C4-2B (cell line): ENCODE data around the gene ATP5F1D.

ENCODE experiments used
- CTCF ChIP-seq: fragments of 450-650 bp; conservative IDR thresholded peaks from 2 replicates; pipeline ENCODE4 v1.5.1; 2017; ENCODE audit warnings: mild to moderate bottlenecking
- ZFX ChIP-seq: fragments of 450-650 bp; IDR thresholded peaks from 2 replicates; pipeline ENCODE4 v1.6.1; 2017

- TF ChIP-seq CTCF = no peak
- TF ChIP-seq ZFX = 0 out of 2 replicates have a peak, but pooled peaks have one; percentile 7
Measured at GRCh38 chr19:1284293-1284978, 42.9 kb downstream of the ATP5F1D start.
